HUES6 (cell line): Measurements from ENCODE around the gene LARP1.

Experiments
- H3K27ac ChIP-seq: 2 replicates; pipeline ENCODE4 v1.7.0; 2013; ENCODE audit warnings: low read depth, mild to moderate bottlenecking, low read length, inconsistent platforms
- H3K27me3 ChIP-seq: 2 replicates; pipeline ENCODE4 v1.6.1; 2013; ENCODE audit warnings: low read length; ENCODE audit not compliant: control insufficient read depth, insufficient read depth
- H3K36me3 ChIP-seq: 2 replicates; pipeline ENCODE4 v1.6.1; 2013; ENCODE audit warnings: low read length; ENCODE audit not compliant: control insufficient read depth, insufficient read depth
- H3K4me1 ChIP-seq: 2 replicates; pipeline ENCODE4 v1.6.1; 2013; ENCODE audit warnings: low read length; ENCODE audit not compliant: control insufficient read depth, insufficient read depth
- H3K4me3 ChIP-seq: 2 replicates; pipeline ENCODE4 v1.5.1; 2013; ENCODE audit warnings: low read depth, low read length
- H3K9ac ChIP-seq: one replicate; pipeline ENCODE4 v1.6.1; 2013; ENCODE audit warnings: mild to moderate bottlenecking, low read length
- H3K9me3 ChIP-seq: 2 replicates; pipeline ENCODE4 v1.6.1; 2013; ENCODE audit warnings: low read depth, low read length; ENCODE audit not compliant: control insufficient read depth, insufficient read depth

LARP1 gene

GRCh38 chr5:154779105-154779504 lies 23.9 kb downstream of the LARP1 start:
- peaks cover 52% of the 10 kb centered on the region for H3K4me1 ChIP-seq
- H3K27me3 ChIP-seq = no peaks in the 10 kb centered on the region
- peaks cover 3% of the 10 kb centered on the region; the same call in 1 of the 2 replicates for H3K36me3 ChIP-seq
- no peaks in the 10 kb centered on the region for H3K9me3 ChIP-seq
- no peak overlapping the region for H3K9ac ChIP-seq
- no peak overlapping the region for H3K27ac ChIP-seq
- no peak overlapping the region for H3K4me3 ChIP-seq

GRCh38 chr5:154780128-154780527 lies 25.0 kb downstream of the LARP1 start:
- Histone ChIP-seq H3K4me1 (peaks cover 52% of the 10 kb centered on the region), H3K9ac (no peak overlapping the region), H3K27ac (no peak overlapping the region), H3K36me3 (peaks cover 3% of the 10 kb centered on the region; the same call in 1 of the 2 replicates), H3K9me3 (no peaks in the 10 kb centered on the region), H3K27me3 (no peaks in the 10 kb centered on the region), H3K4me3 (no peak overlapping the region)

GRCh38 chr5:154782326-154782725 lies 27.1 kb downstream of the LARP1 start:
- Histone ChIP-seq H3K36me3 (peaks cover 3% of the 10 kb centered on the region; the same call in 1 of the 2 replicates), H3K9me3 (no peaks in the 10 kb centered on the region), H3K4me1 (peaks cover 52% of the 10 kb centered on the region), H3K27me3 (no peaks in the 10 kb centered on the region), H3K9ac (no peak overlapping the region), H3K4me3 (no peak overlapping the region), H3K27ac (no peak overlapping the region)

- H3K36me3 ChIP-seq = peaks cover 3% of the 10 kb centered on the region; the same call in 1 of the 2 replicates
- no peak overlapping the region for H3K9ac ChIP-seq
- no peak overlapping the region for H3K27ac ChIP-seq
- H3K4me3 ChIP-seq = no peak overlapping the region
- H3K9me3 ChIP-seq = no peaks in the 10 kb centered on the region
- peaks cover 57% of the 10 kb centered on the region for H3K4me1 ChIP-seq
- H3K27me3 ChIP-seq = no peaks in the 10 kb centered on the region
Measured at GRCh38 chr5:154782812-154783592, 27.8 kb downstream of the LARP1 start.

- Histone ChIP-seq H3K4me3 (no peak overlapping the region), H3K27ac (no peak overlapping the region), H3K4me1 (peaks cover 60% of the 10 kb centered on the region), H3K36me3 (peaks cover 3% of the 10 kb centered on the region; the same call in 1 of the 2 replicates), H3K9ac (no peak overlapping the region), H3K27me3 (no peaks in the 10 kb centered on the region), H3K9me3 (no peaks in the 10 kb centered on the region)
Measured at GRCh38 chr5:154783774-154784460, 28.7 kb downstream of the LARP1 start.

- no peak overlapping the region for H3K9ac ChIP-seq
- no peak overlapping the region for H3K4me3 ChIP-seq
- H3K36me3 ChIP-seq = peaks cover 4% of the 10 kb centered on the region
- no peaks in the 10 kb centered on the region for H3K27me3 ChIP-seq
- H3K4me1 ChIP-seq = peaks cover 58% of the 10 kb centered on the region
- H3K9me3 ChIP-seq = no peaks in the 10 kb centered on the region
- H3K27ac ChIP-seq = no peak overlapping the region
Measured at GRCh38 chr5:154784856-154785255, 29.7 kb downstream of the LARP1 start.

- Histone ChIP-seq H3K27me3 (no peaks in the 10 kb centered on the region), H3K36me3 (peaks cover 17% of the 10 kb centered on the region), H3K9ac (no peak overlapping the region), H3K27ac (no peak overlapping the region), H3K4me3 (no peak overlapping the region), H3K4me1 (peaks cover 57% of the 10 kb centered on the region), H3K9me3 (no peaks in the 10 kb centered on the region)
Measured at GRCh38 chr5:154786414-154786813, 31.2 kb downstream of the LARP1 start.

- Histone ChIP-seq H3K27ac (no peak overlapping the region), H3K4me1 (peaks cover 39% of the 10 kb centered on the region), H3K9me3 (no peaks in the 10 kb centered on the region), H3K9ac (no peak overlapping the region), H3K36me3 (peaks cover 35% of the 10 kb centered on the region), H3K4me3 (no peak overlapping the region), H3K27me3 (no peaks in the 10 kb centered on the region)
Measured at GRCh38 chr5:154788212-154788611, 33.0 kb downstream of the LARP1 start.

- Histone ChIP-seq H3K27ac (no peak overlapping the region), H3K4me1 (peaks cover 10% of the 10 kb centered on the region), H3K36me3 (peaks cover 65% of the 10 kb centered on the region), H3K27me3 (no peaks in the 10 kb centered on the region), H3K4me3 (no peak overlapping the region), H3K9me3 (no peaks in the 10 kb centered on the region), H3K9ac (no peak overlapping the region)
Measured at GRCh38 chr5:154791535-154791934, 36.4 kb downstream of the LARP1 start.

GRCh38 chr5:154793599-154794524 lies 38.7 kb downstream of the LARP1 start:
- no peak overlapping the region for H3K27ac ChIP-seq
- no peak overlapping the region for H3K4me3 ChIP-seq
- H3K36me3 ChIP-seq = peaks cover 85% of the 10 kb centered on the region
- H3K27me3 ChIP-seq = no peaks in the 10 kb centered on the region
- no peak overlapping the region for H3K9ac ChIP-seq
- H3K9me3 ChIP-seq = no peaks in the 10 kb centered on the region
- no peaks in the 10 kb centered on the region; the same call in 1 of the 2 replicates for H3K4me1 ChIP-seq
